ENCODE measurements around the gene EEF2K.

GRCh38 chr16:22296225-22297113 is 90.4 kb downstream of the EEF2K start:
- TF ChIP-seq ESRRA (CRISPR knock-in tag; IDR thresholded peaks at IDR 0.05; ENCODE audit: low read depth) (no peak), MAX (IDR thresholded peaks at IDR 0.05) (no peak), ZNF124 (CRISPR knock-in tag; IDR thresholded peaks at IDR 0.05) (no peak), SMYD3 (CRISPR knock-in tag; IDR thresholded peaks at IDR 0.05) (no peak), ZNF207 (IDR thresholded peaks at IDR 0.05; ENCODE audit: borderline replicate concordance) (no peak), GPBP1L1 (CRISPR knock-in tag; IDR thresholded peaks at IDR 0.05) (no peak), ZNF570 (CRISPR knock-in tag; IDR thresholded peaks at IDR 0.05; ENCODE audit: borderline replicate concordance) (no peak), NR2C2 (CRISPR knock-in tag; IDR thresholded peaks at IDR 0.05; ENCODE audit: borderline replicate concordance) (no peak), MAZ (IDR thresholded peaks at IDR 0.05; ENCODE audit: borderline replicate concordance, low read depth, low read length) (no peak), MAZ (CRISPR knock-in tag; IDR thresholded peaks at IDR 0.05; ENCODE audit: low read depth) (no peak)
- TF ChIP-seq, protein P1, sequence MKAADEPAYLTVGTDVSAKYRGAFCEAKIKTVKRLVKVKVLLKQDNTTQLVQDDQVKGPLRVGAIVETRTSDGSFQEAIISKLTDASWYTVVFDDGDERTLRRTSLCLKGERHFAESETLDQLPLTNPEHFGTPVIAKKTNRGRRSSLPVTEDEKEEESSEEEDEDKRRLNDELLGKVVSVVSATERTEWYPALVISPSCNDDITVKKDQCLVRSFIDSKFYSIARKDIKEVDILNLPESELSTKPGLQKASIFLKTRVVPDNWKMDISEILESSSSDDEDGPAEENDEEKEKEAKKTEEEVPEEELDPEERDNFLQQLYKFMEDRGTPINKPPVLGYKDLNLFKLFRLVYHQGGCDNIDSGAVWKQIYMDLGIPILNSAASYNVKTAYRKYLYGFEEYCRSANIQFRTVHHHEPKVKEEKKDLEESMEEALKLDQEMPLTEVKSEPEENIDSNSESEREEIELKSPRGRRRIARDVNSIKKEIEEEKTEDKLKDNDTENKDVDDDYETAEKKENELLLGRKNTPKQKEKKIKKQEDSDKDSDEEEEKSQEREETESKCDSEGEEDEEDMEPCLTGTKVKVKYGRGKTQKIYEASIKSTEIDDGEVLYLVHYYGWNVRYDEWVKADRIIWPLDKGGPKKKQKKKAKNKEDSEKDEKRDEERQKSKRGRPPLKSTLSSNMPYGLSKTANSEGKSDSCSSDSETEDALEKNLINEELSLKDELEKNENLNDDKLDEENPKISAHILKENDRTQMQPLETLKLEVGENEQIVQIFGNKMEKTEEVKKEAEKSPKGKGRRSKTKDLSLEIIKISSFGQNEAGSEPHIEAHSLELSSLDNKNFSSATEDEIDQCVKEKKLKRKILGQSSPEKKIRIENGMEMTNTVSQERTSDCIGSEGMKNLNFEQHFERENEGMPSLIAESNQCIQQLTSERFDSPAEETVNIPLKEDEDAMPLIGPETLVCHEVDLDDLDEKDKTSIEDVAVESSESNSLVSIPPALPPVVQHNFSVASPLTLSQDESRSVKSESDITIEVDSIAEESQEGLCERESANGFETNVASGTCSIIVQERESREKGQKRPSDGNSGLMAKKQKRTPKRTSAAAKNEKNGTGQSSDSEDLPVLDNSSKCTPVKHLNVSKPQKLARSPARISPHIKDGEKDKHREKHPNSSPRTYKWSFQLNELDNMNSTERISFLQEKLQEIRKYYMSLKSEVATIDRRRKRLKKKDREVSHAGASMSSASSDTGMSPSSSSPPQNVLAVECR (CRISPR knock-in tag; IDR thresholded peaks at IDR 0.05; ENCODE audit: borderline replicate concordance), result no peak

Data from HepG2 (cell line).